ENCODE measurements around the gene ABLIM3.

Gene ABLIM3

DNA sequence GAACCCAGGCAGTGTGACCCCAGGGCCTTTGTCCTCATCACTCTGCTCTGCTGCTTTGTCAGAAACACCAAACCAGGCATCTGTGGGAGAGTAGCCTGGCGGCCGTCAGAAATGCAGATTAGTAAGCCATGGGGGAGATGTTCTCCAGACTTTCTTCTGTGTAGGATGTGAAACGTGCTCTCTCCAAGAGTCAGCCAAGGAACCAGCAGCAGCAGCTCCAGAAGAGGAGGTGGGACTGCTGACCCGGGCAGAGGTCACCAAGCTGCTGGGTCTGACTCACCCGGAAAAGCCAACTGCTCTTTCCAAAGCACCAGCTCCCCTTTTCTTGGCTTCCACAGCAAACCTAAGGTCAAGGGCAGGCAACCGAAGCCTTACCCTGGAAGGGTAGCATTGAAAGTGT is 14.4 kb upstream of the ABLIM3 start:
- Histone ChIP-seq H3K9me3 (ENCODE audit: control insufficient read depth, insufficient read depth, low read length) (no peaks in the 10 kb centered on the region), H3K4me1 (ENCODE audit: insufficient read depth, low read length) (0 out of 2 replicates have a peak, but pooled peaks cover 4% of the 10 kb centered on the region), H3K9ac (ENCODE audit: low read depth, low read length) (no peak overlapping the region), H3K36me3 (ENCODE audit: insufficient read depth, low read length) (no peaks in the 10 kb centered on the region)

DNA sequence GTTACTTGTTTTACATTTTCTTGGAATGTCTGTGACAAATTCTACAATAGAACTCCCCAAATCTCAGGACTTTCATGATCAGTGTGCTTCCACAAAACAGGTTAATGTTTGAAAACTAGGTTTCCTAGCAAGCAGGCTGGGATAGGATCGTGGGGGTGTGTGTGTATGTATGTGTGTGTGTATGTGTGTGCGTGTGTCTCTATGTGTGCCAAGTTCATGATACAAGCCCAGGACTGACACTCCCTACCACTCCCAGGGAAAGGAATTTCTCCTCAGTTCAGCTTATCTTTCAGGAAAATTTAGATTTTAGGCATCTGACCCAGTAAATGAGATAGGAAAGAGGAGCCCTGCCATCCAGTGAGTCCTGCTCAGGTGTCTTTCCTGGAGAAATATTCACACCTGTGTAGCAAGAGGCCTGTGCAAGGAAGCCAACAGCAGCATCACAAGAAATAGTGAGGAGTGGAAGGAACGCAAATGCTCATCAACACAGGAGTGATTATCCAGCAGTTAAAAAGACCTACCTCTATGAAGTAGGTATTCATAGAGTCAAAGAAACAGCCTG is 13.8 kb upstream of the ABLIM3 start:
- Histone ChIP-seq H3K9ac (ENCODE audit: low read depth, low read length) (no peak overlapping the region), H3K9me3 (ENCODE audit: control insufficient read depth, insufficient read depth, low read length) (no peaks in the 10 kb centered on the region), H3K4me1 (ENCODE audit: insufficient read depth, low read length) (0 out of 2 replicates have a peak, but pooled peaks cover 4% of the 10 kb centered on the region), H3K36me3 (ENCODE audit: insufficient read depth, low read length) (no peaks in the 10 kb centered on the region)

DNA sequence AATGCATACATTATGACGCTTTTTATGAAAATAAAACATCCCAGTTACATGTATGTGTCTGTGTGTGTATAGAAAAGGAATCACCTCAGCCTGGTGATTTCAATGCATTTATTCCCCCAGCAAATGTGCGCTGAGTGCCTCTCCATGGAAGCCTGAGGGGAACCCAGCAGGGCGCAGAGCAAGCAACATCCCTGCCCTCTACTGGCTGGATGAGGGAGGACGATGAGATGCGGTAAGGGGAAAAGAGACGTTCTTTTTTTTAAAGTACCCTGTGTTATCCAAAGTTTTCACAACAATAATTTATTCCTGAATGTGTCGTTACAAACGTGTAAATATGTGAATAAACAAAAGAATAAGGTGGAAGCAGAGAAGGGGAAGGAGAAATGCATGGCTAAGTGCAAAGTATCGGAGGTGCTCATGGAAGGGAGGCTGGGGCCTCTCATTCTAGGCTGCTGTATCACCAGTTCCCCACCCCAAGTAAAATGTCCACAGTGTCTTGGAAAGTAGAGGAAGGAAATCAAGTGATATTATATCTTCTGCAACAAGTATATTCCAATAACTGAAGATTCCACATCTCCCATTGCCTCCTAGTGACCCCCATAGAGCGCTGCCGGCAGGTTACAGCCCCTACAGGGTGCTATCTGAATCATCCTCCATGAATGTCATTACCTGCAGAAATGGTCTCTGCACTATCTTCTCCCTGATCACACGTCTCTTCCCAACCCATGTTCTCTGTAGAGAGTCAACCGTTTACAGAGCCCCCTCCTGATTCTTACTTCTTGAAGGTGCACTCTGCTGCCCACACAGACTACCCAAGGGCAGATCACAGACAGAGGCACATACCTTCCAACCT is 13.0 kb upstream of the ABLIM3 start:
- 0 out of 2 replicates have a peak, but pooled peaks cover 4% of the 10 kb centered on the region for H3K4me1 ChIP-seq (ENCODE audit: insufficient read depth, low read length)
- H3K9ac ChIP-seq (ENCODE audit: low read depth, low read length), result no peak overlapping the region
- no peaks in the 10 kb centered on the region for H3K9me3 ChIP-seq (ENCODE audit: control insufficient read depth, insufficient read depth, low read length)
- H3K36me3 ChIP-seq (ENCODE audit: insufficient read depth, low read length), result no peaks in the 10 kb centered on the region

DNA sequence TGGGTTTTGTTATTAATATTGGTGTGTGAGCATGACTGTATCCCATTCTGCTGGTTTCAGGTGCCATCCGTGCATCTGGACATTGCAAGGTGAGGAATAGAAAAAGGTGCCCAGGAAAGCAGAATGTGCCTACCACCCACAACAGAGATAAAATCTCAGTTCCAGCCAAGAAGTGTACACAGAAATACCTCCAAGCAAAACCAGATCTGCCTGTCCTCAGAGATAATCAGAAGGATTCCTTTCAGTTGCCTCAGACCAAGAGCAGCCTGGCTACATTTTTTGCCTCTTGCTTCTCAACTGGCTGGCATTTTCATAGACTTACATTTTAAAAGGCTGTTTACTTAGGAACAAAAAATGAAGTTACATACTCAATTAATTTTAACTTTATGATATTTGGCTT is 12.1 kb upstream of the ABLIM3 start:
- Histone ChIP-seq H3K4me1 (ENCODE audit: insufficient read depth, low read length) (peaks cover 4% of the 10 kb centered on the region; the same call in 1 of the 2 replicates), H3K9me3 (ENCODE audit: control insufficient read depth, insufficient read depth, low read length) (no peaks in the 10 kb centered on the region), H3K36me3 (ENCODE audit: insufficient read depth, low read length) (no peaks in the 10 kb centered on the region), H3K9ac (ENCODE audit: low read depth, low read length) (no peak overlapping the region)

DNA sequence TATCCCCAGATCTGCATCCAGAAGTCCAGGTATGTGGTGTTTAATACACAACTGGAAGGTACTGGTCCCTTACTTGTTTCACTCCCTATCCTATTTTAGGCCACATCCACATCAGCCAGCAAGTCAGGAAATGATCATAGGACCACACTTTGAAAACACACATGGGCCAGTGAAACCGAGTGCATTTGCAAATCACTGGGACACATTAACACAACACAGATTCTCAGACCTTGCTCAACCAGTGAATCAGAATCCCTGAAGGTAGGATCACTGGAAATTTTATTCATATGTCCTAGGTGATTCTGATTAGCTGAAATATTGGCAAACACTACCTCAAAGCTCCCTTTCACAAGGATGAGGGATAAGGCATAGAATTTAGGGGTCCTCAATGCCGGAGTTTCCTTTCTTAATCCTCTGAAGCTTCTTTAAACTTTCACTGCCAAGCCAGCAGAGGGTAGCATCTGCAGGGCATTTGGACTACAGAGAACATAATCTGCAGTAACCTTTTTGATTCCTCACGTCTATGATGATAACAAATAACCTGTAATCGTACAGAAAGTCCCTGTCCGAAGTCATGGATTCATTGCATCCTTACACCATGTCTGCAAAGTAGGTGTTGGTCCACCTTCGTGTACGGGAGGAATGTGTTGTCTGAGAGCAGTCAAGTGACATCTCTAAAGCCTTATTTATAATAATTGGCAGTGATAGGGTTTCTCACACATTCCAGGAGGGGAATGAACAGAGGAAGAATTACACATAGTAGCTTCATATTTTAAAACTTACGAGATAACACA is 11.0 kb upstream of the ABLIM3 start:
- H3K9ac ChIP-seq (ENCODE audit: low read depth, low read length), result no peak overlapping the region
- H3K9me3 ChIP-seq (ENCODE audit: control insufficient read depth, insufficient read depth, low read length), result no peaks in the 10 kb centered on the region
- peaks cover 7% of the 10 kb centered on the region; the same call in 1 of the 2 replicates for H3K4me1 ChIP-seq (ENCODE audit: insufficient read depth, low read length)
- H3K36me3 ChIP-seq (ENCODE audit: insufficient read depth, low read length), result no peaks in the 10 kb centered on the region

DNA sequence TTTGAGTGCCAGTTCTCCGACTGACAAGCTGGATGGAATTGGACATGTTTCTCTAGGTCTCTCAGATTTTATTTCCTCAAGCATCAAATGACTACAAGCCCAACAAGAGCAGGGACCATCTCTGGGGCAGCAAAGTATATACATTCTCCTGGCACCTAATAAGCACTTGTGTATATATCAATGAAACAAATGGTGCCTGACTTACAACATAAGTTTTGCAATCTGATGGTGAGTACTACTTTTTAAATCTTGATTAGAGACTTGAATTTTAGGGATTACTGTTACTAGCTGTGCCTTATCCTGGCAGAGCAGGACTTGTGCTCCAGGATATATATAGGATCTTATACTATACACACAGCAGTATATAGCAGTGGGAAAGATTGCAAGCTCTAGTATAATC is 8.8 kb upstream of the ABLIM3 start:
- Histone ChIP-seq H3K36me3 (ENCODE audit: insufficient read depth, low read length) (no peaks in the 10 kb centered on the region), H3K9ac (ENCODE audit: low read depth, low read length) (no peak overlapping the region), H3K4me1 (ENCODE audit: insufficient read depth, low read length) (peaks cover 7% of the 10 kb centered on the region; the same call in 1 of the 2 replicates), H3K9me3 (ENCODE audit: control insufficient read depth, insufficient read depth, low read length) (no peaks in the 10 kb centered on the region)

DNA sequence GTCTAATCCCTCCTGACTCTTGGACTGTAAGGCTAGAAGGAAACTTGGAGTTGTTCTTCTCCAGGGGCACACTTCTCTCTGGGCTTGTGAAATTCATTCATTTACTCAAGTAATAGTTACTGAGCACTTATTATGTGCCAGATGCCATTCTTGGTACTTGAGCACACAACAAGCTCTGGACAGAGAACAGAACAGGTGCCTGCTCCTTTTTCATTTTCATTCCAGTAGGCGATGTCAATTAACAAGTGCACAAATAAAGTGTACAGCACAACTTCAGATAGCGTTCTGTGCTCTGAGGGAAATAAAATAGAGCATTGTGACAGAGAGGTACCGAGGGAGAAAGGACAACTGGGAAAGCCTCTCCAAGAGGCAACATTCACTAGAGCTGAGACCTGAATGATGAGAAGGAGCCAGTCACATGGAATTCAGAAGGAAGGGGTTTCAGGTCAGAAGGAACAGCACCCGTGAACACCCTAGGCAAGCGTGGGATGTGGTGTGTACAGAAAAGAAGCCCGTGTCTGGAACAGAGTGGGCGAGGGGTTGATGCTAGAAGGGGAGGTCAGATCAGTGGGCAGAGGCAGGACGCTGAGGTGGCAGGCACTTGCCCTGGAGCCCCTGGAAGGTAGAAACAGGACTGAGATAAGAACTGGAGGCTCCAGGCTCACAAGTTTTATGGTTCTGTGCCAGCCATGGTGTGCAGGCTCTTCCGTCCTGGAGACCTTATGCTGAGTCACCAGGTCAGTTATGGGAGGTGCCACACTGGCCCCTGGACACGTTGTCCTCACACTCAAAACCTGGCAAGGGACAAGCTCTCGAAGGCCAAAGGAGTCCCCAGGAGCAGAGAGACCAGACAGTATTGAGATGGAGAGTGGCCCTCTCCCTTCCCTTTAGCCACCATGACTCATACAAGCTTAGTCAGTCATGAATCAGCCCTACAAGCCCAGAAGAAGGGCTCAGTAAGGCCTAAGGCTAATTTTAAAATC is 7.2 kb upstream of the ABLIM3 start:
- Histone ChIP-seq H3K4me1 (ENCODE audit: insufficient read depth, low read length) (peaks cover 7% of the 10 kb centered on the region; the same call in 1 of the 2 replicates), H3K9ac (ENCODE audit: low read depth, low read length) (no peak overlapping the region), H3K9me3 (ENCODE audit: control insufficient read depth, insufficient read depth, low read length) (no peaks in the 10 kb centered on the region), H3K36me3 (ENCODE audit: insufficient read depth, low read length) (no peaks in the 10 kb centered on the region)

DNA sequence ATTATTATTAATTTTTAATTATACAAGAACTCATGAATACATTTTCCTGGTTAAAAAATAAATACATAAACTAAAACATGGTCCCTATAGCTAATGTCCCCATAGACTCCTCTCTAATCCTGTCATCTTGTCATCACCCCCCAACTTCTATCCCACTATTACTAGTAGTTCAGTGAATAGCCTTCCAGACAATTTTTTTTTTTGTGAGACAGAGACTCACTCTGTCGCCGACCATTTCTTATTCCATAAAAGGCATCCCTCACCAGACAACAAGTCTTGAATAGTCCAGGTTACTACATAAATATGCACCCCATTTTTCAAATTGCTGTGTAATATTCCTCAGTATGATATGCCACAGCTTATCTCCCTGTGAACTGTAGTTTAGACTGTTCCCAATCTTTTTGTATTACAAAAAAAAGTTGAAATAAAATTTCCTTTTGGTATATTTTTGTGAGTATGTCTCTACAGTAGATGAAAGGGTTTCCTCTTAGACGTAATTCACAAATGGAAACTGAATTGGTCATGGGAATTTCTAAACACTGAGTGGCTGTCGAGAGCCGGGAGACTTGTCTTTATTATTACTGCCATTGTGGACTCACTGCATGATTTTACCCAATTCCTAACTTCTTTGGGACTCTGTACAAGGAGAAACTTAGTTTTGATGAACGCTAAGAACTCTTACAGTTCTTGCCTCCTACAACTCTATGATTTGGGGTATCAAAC is 6.4 kb upstream of the ABLIM3 start:
- H3K9me3 ChIP-seq (ENCODE audit: control insufficient read depth, insufficient read depth, low read length), result no peaks in the 10 kb centered on the region
- peaks cover 7% of the 10 kb centered on the region; the same call in 1 of the 2 replicates for H3K4me1 ChIP-seq (ENCODE audit: insufficient read depth, low read length)
- no peak overlapping the region for H3K9ac ChIP-seq (ENCODE audit: low read depth, low read length)
- no peaks in the 10 kb centered on the region for H3K36me3 ChIP-seq (ENCODE audit: insufficient read depth, low read length)

DNA sequence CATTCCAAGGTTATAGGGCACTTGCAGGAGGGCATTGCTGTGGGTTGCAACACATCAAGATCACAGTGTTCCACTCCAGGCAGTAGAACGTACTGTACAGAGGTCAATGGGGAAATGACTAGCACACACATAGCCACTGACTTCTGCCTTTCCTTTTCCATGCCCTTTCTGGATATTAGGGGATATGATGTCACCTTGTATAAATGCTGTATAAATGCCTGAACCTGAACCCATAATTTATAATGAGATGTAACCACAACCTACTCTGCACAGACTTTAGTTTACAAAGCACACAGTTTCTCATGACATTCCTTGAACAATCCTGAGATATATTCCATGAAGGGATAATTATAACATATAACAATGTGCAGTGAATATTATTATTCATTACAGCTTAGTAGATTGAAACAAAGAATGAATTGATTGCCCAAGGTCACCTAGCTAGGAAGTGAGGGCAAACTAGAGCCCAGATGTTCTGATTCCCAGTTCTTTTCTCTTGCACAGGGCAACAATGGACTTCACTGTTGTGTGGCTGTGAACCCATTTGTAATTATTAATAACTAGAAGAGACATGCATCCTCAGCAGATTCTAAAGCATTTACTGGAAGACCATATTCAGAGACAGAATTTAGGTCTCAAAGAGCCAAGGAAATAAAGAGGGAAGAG is 5.6 kb upstream of the ABLIM3 start:
- H3K9me3 ChIP-seq (ENCODE audit: control insufficient read depth, insufficient read depth, low read length), result no peaks in the 10 kb centered on the region
- H3K36me3 ChIP-seq (ENCODE audit: insufficient read depth, low read length), result no peaks in the 10 kb centered on the region
- H3K9ac ChIP-seq (ENCODE audit: low read depth, low read length), result no peak overlapping the region
- H3K4me1 ChIP-seq (ENCODE audit: insufficient read depth, low read length), result peaks cover 3% of the 10 kb centered on the region; the same call in 1 of the 2 replicates

DNA sequence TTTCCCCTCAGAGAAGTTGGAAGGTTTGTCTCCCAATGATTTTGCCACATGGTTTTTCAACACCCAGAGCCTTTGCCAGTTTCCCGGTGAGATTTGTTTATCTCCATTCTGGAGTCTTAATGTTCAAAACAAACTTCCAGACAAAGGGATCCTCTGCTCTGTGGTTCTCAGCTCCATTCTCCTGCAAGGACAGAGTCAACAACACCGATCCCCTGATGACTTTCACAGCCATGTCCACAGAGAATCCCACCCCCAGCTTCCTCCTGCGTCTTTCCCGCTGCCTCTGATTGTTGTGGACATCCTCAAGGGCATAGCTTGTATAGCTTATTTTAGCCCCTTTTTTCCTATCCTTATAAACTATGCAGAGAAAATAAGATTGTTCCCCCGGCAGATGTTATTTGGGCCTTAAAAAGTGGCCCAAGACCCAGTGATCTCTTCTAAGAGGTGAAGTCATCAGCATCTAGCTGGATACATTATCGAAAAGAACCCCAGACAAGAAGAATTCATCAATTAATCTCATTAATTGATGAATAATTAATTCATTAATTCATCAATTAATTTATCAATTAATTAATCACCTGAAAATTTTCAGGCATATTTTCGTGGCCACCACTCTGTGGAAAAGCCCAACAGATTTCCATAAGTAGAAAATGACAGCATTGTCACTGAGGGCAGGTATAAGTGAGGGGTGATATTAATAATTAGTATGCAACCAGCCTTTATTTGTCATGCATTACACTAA is 2.9 kb upstream of the ABLIM3 start:
- Histone ChIP-seq H3K9me3 (ENCODE audit: control insufficient read depth, insufficient read depth, low read length) (no peaks in the 10 kb centered on the region), H3K9ac (ENCODE audit: low read depth, low read length) (no peak overlapping the region), H3K4me1 (ENCODE audit: insufficient read depth, low read length) (peaks cover 3% of the 10 kb centered on the region; the same call in 1 of the 2 replicates), H3K36me3 (ENCODE audit: insufficient read depth, low read length) (no peaks in the 10 kb centered on the region)

DNA sequence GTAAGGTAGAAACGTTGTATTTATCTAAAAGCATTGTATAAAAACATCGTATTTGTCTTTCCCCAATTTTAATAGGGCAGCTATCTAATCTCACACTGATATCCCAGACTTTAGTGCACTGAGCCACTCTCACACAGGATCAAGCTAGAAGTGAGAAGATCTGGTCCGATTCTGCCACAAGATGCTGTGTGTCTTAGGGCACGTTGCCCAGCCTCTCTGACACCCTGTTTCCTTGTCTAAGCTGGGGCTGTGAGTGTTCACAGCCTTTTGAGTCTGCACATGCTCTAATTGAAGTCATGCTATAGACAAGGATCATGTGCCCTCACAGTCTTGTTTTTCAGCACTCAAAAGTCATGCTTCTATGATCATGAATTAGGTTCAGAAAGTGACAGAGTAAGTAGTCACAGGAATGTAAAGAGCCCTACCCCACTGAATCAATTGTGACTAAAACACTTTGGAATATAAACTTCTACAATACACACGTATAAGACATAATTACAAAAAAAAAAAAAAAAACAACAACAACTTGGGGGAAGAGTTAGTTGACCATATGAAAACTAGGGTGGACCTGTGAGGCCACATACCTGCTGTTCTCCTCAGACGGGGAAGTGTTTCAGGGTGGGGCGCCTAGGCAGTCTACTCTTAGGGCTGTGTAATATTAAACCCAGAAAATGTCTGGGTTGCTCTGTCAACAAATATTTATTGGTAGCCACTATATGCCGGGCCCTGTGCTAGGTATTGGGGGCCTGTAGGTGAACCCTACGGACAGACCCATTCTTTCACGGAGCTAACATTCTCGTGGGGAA is 893 bp upstream of the ABLIM3 start:
- Histone ChIP-seq H3K9me3 (ENCODE audit: control insufficient read depth, insufficient read depth, low read length) (no peaks in the 10 kb centered on the region), H3K9ac (ENCODE audit: low read depth, low read length) (no peak overlapping the region), H3K36me3 (ENCODE audit: insufficient read depth, low read length) (no peaks in the 10 kb centered on the region), H3K4me1 (ENCODE audit: insufficient read depth, low read length) (peaks cover 8% of the 10 kb centered on the region; the same call in 1 of the 2 replicates)
